ENCODE data around the gene HSFX4.
"Not testable (repeated sequence)": the region's sequence is repeated elsewhere in the genome, so short reads cannot be mapped to it uniquely, and the experiment has no call there.

The HSFX4 gene, protein sequence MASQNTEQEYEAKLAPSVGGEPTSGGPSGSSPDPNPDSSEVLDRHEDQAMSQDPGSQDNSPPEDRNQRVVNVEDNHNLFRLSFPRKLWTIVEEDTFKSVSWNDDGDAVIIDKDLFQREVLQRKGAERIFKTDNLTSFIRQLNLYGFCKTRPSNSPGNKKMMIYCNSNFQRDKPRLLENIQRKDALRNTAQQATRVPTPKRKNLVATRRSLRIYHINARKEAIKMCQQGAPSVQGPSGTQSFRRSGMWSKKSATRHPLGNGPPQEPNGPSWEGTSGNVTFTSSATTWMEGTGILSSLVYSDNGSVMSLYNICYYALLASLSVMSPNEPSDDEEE

DNA sequence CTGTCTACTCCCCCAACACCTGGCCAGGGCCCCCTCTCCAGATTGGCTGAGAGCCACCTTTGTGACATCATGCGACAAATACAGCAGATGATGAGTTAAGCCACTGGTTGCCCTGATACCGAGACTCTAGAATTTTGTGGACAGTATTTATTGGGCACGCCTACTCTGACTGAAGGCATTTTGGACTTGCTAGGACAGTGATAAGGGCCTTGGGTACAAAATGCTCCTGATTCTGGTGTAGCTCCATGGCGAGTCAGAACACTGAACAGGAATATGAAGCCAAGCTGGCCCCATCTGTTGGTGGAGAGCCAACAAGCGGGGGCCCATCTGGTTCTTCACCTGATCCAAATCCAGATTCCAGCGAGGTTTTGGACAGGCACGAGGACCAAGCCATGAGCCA is at the start of gene HSFX4:
Gene HSFX4, plus strand, starts transcription at position 174 of the 400 bp plus-strand sequence. Its CDS starts 72 bp downstream, at position 246.
- DNase-seq = not testable (repeated sequence)

DNA sequence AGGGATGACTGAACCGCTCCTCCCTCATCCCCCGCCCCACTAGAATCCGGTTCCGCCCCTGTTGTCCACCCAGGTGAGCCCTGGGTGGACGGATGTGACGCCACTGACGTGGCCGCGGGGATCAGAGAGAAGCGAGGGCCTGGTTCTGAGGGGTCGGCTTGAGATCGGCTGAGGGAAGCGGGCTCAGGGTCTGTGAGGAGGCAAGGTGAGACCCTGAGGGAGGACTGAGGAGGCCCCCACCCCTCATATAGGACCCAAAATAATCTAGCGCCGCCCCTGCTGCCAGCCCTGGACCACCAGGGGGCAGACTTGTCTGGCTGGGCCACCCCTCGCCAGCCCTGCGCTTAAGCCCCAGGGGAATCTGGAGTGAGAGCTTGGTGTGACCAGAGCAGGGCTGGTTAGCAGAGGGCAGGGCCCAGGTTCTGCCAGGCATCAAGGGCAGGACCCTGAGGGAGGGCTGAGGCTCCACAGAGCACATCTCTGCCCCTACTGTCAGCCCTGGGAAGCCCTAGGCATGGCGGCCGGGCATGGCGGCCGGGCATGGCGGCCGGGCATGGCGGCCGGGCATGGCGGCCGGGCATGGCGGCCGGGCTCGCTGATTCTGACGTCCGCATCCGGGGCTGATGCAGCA is 48.2 kb upstream of the HSFX4 start, which contains the start of gene MAGEA8:
Gene MAGEA8, plus strand, starts transcription at position 103 of the 631 bp plus-strand sequence. CDS start 3,090 bp downstream, outside the sequence.
- DNase-seq = no peak

DNA sequence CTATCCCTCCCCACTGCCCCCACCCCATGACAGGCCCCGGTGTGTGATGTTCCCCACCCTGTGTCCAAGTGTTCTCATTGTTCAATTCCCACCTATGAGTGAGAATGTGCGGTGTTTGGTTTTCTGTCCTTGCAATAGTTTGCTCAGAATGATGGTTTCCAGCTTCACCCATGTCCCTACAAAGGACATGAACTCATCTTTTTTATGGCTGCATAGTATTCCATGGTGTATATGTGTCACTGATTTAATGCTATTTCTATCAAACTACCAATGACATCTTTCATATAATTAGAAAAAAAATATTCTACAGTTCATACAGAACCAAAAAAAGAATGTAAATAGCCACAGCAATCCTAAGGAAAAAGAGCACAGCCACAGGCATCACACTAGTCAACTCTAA is 38.5 kb upstream of the HSFX4 start:
- DNase-seq = not testable (repeated sequence)

DNA sequence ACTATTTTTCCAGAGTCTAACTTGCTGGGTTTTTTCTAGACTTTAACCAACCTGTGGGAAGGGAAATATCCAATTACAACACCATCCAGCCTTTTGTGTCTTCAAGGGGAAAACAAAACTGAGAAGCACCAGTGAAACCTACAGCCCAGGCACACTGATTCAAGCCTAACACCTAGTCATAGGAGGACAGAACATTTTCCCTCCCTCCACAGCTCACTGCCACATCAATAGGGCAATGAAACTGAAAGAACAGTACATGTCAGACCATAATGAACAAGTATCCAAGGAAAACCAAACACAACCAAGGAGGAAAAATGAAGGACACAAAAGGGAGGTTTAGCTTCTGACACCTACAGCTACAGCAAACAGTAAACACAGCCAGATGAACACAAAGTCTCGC is 30.8 kb upstream of the HSFX4 start:
- DNase-seq = no peak

DNA sequence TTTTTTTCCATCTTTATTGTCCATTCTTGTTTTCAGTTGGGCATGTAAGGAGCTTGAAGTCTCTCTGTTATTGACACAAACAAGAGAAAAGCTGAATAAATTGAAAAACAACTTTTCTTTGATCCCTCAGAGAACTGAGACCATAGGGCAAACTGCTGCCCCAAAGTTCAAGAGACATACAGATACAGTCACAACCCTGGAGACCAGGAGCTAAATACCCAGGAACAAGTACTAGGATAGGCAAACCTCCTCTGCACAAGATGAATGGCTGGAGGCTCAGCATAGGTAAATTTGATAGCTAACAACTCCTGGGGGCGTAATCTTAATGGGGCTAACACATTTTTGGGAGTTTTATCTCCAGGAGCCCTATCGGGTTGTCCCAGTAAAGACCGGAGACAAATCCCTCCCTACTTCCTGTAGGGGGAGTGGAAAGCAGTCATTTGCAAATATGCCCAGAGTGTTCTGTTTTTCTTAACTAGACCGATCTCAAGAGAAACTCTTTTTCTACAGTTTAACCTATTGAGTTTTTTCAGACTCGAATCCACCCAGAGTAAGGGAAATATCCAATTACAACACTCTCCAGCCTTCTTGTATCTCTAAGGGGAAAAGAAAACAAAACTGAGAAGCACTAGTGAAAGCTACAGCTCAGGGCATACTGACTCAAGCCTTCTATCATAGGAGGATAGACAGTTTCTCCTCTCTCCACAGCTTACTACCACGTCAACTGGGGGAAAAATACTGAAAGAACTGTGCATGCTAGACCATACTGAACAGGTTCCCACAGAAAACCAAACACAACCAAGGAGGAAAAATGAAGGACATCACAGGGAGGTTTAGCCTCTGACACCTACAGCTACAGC is 25.3 kb upstream of the HSFX4 start:
- peak; percentile 0 for DNase-seq

DNA sequence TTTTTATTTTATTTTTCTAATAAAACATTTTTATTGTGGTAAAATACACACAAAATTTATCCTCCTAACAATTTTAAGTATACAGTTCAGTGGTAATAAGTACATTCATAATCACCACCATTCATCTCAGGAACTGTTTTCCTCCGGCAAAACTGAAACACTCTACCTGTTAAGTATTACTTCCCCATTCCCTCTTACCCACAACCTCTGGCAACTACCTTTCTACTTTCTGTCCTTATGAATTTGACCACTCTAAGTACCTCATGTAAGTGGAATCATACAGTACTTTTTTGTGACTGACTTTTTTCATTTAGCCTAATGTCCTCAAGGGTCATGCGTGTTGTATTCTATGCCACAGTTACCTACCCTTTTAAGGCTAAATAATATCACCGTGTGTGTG is 21.1 kb upstream of the HSFX4 start:
- DNase-seq = no peak

DNA sequence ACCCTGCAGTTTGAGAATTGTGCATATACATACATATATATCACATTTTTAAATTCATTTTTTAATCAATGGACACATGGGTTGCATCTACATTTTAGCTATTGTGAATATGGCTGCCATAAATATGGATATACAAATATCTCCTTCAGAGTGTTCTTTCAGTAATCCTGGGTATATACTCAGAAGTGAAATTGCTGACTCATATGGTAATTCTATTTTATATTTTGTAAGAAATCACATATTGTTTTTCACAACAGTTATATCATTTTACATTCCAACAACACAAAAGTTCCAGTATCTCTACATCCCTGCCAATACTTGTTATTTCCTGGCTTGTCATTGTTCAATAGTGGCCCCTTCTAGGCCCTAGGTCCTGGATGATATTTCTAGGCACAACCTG is 20.6 kb upstream of the HSFX4 start:
- DNase-seq = no peak

DNA sequence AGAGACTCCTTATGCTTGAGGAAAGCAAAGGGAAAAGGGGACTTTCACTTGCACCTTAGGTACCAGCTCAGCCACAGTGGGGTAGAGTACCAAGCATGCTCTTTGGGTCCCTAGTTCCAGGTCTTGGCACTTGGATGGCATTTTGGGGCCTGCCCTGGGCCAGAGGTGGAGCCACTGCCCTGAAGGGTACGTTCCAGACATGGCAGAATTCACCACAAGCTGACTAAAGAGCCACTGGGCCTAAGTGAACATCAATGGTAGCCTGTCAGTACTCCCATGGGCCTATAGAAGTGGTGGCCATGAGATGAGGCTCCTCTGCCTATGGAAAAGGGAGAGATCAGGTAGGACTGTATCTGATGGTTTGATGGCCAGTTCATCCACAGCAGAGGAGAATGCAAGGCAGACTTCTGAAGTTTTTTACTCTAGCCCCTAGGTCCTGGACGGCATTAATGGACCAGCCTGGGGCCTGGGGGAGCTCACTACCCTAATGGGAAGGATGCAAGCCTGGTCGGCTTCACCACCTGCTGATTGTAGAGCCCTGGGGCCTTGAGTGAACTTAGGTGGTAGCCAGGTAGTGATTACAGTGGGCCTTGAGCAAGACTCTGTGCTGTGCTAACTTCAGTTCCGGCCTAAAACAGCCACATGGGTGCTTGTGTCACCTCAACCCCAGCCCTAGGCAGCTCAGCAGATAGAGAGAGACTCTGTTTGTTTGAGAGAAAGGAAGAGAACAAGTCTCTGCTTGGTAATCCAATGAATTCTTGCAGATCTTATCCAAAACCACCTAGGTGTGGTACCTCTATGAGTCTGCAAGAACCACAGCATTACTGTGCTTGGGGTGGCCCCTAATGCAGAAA is 19.8 kb upstream of the HSFX4 start:
- no peak for DNase-seq

DNA sequence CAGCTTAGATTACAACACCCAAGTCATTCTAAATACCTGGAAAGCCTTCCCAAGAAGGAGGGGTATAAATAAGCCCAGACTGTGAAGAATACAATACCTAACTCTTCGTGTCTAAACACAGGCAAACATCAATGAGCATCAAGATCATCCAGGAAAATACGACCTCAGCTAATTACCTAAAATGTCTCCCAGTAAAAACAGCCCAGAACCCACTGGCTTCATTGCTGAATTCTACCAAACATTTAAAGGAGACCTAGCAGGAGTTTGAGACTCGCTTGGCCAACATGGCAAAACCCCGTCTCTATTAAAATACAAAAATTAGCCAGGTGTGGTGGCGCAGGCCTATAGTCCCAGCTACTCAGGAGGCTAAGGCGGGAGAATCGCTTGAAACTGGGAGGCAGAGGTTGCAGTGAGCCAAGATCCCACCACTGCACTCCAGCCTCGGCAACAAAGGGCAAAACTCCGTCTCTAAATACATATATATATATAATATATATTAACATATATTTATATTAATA is 19.1 kb upstream of the HSFX4 start:
- DNase-seq = no peak

DNA sequence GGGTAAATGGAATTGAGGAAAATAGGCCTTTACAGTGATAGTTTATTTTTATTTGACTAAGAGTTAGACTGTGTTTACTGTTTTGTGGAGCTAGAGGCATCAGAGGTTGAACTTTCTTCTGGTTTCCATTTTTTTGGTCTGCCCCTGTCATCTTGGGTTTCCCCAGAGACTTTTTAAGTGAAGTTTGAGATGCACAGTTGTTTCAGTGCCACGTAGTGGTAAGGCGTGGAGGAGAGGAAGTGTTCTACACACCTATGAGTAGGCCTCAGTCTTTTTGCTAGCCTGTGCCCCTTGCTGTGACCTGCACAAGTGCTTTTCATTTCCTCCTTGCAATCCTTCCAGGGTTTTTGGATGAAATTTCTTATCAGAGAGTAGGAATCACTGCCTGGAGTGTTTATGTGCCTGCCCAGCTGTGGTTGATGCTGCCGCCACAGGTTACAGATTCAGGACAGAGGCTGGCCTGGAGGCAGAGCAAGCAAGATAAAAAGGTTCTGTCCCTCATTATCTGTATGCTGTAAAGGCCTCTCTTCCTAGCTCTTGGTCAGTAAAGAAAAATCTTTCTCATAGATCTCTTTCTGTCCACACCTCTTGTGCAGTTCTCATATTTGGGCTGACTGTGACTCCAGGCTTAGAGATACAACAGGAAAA is 12.5 kb upstream of the HSFX4 start:
- DNase-seq = no peak

DNA sequence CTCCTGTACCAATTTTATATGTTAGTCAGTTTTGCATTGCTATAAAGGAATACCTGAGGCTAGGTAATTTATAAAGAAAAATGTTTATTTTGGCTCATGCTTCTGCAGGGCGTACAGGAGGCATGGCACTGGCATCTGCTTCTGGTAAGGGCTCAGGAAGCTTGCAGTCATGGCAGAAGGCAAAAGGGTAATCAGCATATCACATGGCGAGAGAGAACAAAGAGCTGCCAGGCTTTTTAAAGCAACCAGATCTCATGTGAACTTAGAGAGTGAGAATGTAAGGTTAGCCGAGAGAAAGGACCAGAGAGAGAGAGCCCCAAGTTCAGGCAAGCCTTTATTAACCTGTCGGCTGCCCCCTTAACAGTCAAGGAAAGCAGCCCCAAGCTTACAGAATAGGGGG is 5.5 kb upstream of the HSFX4 start:
- not testable (repeated sequence) for DNase-seq

DNA sequence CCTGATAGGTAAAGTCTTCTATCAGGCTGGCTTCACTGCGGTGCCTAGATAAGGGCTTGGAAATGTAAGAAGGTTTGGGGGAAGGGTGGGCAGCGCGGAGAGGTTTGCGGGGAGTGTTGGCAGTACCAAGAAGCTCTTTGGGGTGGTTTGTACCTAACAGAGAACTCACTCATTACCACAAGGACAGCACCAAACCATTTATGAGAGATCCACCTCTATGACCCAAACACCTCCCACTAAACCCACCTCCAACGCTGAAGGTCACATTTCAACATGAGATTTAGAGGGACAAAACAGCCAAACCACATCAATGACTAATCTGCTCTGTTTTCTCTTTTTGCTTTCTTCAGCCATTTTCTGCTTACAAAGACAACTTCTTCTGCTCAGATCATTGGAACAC is 4.9 kb upstream of the HSFX4 start:
- DNase-seq = not testable (repeated sequence)

DNA sequence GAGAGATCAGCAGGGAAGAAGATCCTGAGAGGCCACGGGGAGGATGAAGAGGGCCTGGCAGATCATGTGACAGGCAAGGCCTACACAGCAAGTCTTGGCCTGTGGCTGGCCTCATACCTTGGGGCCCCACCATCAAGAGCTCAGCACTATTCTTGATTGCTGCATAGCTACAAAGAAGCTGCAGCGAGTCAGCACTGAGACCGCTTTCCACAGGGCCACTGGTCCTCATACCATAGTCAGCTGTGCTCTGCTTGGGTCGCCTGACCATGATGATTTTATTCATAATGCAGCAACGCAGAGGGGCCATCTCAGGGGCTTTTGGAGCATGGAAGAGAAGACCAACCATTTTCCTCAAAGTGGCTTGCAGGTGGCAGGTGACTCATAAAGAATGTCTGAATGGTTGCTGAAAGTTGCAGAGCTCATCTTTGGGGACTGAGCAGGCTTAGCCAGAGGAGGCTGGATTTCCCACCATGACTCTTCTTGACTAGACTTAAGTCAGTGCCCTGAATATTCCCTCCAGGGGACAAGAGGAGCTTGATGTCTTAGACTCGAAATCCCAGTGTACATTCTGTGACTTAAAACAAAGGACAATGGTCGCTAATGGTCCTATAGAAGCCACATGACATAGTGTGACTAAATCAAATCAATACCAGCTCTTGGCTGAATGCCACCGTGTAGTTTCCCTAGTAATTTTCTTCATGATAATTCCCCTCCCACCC is 2.0 kb upstream of the HSFX4 start:
- not testable (repeated sequence) for DNase-seq

DNA sequence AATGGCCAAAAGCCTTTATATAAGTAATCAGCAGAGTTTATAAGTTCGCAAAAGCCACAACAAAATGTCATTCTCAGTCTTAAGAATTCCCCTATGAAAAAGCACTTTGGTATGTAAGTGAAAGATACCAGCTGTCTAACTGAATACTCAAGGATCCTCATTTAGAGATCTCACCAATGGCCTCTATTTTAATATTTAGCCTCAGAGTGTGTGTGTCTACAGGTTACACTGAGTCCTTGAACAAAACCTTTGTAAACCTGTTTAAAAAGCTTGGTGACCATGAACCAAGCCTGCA is 1.5 kb upstream of the HSFX4 start:
- DNase-seq = not testable (repeated sequence)

DNA sequence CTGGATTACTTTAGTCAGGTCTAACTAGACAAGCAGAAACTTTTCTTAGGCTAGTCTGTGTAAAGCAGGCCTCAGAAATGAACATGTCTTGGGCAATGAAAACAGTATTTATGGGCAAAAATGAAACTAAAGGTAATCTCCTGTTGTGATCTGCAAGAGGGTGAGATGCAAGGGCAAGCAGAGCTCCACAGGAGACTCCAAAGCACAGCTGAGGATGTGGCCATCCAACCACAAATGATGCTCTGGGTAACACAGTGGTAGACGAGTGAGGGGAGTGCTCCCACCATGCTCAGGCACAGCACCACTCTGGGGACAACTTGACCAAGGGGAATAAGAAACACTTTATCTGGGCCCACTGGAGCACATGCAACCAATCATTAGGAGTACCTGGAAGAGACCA is 738 bp upstream of the HSFX4 start:
- not testable (repeated sequence) for DNase-seq

DNA sequence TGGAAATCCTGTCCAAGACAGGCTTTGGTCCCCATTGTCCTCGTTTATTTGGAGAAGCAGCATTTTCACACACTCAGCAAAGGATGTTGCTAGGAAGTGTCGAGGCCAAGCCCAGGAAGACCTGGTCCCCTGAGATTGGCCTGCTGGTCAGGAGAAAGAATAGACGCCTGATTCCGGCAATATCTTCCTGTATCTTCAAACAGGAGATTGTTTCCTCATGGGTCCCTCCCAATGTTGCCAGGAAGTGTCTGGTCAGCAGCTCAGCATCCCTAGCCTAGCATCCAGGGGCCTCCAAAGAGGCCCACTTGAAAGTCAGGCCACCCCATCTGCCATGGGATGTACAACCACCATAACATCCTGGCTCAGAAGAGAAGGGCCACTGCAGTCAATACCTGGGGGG is 2.0 kb downstream of the HSFX4 start:
- DNase-seq = not testable (repeated sequence)

DNA sequence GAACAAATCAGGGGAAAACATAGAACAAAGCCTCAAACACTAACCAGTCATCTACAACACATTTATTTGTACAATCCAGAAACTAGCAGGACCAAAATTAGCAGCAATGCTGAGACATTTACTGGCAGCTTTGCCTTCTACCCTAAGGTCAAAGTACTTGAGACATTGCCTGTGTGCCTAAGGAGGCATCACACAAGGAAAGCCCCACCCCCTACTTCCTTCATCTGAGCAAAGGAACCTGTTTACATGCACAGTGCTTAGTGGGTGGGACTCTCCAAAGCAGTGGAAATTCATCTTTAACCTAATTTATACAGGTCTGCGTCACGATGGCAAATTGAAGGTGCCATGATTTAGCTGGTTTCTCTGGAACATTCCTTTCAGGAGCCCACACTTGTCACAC is 2.8 kb downstream of the HSFX4 start:
- not testable (repeated sequence) for DNase-seq

DNA sequence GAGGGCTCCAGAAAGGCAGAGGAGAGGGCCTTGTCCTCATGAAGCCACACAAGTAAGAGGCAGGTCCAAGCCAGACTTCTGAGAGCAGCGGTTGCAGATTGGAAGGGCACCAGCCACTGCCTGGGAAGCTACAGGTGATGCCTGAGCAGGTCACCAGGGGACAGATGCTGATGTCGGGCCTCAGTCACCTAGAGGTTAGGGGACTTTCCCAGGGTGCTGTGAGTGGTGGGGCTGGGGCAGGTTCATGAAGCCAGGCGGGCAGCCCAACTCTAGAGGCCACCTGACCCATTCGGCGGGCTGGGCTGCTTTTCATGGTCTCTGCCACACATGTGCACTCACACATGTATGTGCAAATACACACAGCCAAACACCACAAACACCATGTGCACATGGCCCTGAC is 3.6 kb downstream of the HSFX4 start:
- not testable (repeated sequence) for DNase-seq

DNA sequence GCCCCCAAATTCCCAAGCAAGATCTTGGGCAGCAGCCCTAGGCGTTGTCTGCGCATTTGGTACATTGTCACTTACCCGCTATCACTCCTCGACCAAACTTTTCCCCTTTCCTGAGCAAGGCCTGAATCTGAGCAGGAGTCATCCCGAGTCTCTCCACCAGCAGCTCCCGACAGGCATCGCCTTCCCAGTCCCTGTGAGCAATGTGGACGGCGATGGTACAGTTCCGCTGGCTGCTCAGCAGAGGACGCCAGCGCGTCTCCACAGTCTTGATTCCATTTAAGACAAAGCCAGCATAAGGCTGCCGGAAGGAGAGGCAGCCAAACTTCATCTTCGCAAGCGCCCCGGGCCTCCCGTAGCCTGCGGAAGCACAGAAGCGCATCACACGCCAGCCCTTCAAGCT is 4.2 kb downstream of the HSFX4 start:
- DNase-seq = not testable (repeated sequence)

DNA sequence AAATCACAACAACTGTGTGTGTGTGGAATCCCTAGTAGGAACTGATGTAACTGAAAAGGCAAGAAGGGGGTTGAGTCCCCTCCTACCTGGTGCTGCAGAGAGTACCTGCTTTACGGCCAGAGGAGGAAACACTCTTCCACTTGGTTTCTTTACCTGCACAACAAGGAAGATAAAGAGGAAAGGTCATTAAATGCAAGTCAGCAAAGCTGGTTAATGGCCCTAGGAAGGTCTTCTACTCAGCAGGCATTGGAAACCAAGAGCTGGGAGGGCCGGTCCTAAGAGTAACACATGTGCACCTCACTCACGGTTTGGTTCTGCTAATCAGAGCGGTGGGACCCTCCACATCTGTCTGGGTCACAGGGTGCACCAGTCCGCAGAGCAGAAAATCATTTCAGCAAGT is 8.0 kb downstream of the HSFX4 start:
- not testable (repeated sequence) for DNase-seq

DNA sequence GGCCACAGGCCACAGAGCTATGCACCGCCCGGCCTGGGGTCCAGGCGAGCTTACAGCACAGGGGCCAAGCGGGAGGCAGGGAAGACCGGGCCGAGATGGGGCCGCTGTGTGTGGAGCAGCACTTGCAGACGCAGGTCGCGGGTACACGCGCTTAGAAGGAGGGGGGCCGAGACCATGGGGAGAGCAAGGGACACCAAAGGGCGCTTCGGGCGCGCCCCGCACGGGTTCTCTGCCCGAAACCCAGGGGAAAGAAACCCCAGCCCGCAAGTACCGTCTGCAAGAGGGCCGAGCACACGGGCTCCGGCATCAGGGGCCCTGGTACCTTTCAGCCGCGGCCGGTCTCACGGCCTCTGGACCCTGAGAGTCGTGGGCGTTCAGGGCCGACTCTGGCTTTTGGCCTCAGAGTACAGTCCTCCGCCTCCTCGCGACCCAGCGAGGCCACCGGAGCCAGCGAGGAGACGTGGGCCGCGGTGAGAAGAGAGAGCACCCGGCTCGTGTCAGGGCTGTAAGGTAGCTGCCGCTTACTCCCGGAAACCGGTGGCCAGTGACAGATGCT is 8.6 kb downstream of the HSFX4 start:
- DNase-seq = no peak
